Endothelial cell of umbilical vein (primary cell): ENCODE data around the gene KDM4D. TPM values are rescaled to one million over a fixed set of nuclear protein-coding genes. Genes with fewer than 3 reads are reported as not detected.
"Not testable (repeated sequence)": the region's sequence is repeated elsewhere in the genome, so short reads cannot be mapped to it uniquely, and the experiment has no call there.

Experiments
- BruUV-seq: library from RNA; stranded (reverse); fragments of 400-500 nt; replicated peaks from 2 replicates; lab custom pipeline; 2021; lab: Mats Ljungman, UMichigan
- CTCF ChIA-PET: fragments of 300-600, 350-600 bp; sonication (Branson Sonifier 250); formaldehyde crosslinking; loops from one replicate; lab custom pipeline; 2021; ENCODE audit warnings: antibody characterized with exemption, inconsistent platforms; lab: Charles Lee
- POLR2A ChIA-PET: fragments of 300-600, 350-600 bp; sonication (Branson Sonifier 250); formaldehyde crosslinking; loops from one replicate; lab custom pipeline; 2021; ENCODE audit warnings: antibody characterized with exemption, inconsistent platforms; lab: Charles Lee
- DNase-seq: peaks from one replicate; pipeline ENCODE4 v3.0.0-alpha.2; 2011; ENCODE audit warnings: low read depth, low spot score
- FAIRE-seq: peaks from 2 replicates; lab custom pipeline; 2011; peaks lifted over from hg19 to GRCh38; lab: Jason Lieb, UNC
- H2AFZ ChIP-seq: 2 replicates; pipeline ENCODE4 v1.6.0; 2012; ENCODE audit warnings: low read depth, low read length, control low read depth, inconsistent platforms
- H3K27ac ChIP-seq: 2 replicates; pipeline ENCODE4 v1.5.1; 2011; ENCODE audit warnings: low read depth, mild to moderate bottlenecking, control low read depth, low read length, moderate library complexity; ENCODE audit not compliant: insufficient read depth
- H3K27me3 ChIP-seq, 2 experiments: 2 replicates each; pipeline versions ENCODE4 v1.6.0 to v1.6.1; 2011; ENCODE audit warnings: low read length in 2 of 2, mixed read lengths in 1 of 2; ENCODE audit not compliant: control insufficient read depth in 2 of 2, insufficient read depth in 2 of 2
- H3K36me3 ChIP-seq, 2 experiments: 2 replicates in 1 of 2; 3 replicates in 1 of 2; pipeline ENCODE4 v1.5.1; 2011; ENCODE audit warnings: low read length in 2 of 2, mild to moderate bottlenecking in 1 of 2, moderate library complexity in 1 of 2; ENCODE audit not compliant: control insufficient read depth in 2 of 2, insufficient read depth in 2 of 2; ENCODE audit errors: extremely low read depth in 1 of 2
- H3K4me1 ChIP-seq: 3 replicates; pipeline ENCODE4 v1.5.1; 2011; ENCODE audit warnings: mild to moderate bottlenecking, low read length; ENCODE audit not compliant: control insufficient read depth, insufficient read depth; ENCODE audit errors: extremely low read depth
- H3K4me2 ChIP-seq: 2 replicates; pipeline ENCODE4 v1.6.1; 2011; ENCODE audit warnings: low read length, control low read depth, mixed read lengths; ENCODE audit not compliant: insufficient read depth
- H3K4me3 ChIP-seq, 3 experiments: fragments of 200-600 bp in 1 of 3; sonication (generic), shearing (Covaris generic) in 1 of 3; replicated peaks in 1 of 3; 2 replicates each; pipeline ENCODE4 v1.5.1; 2011 to 2016; ENCODE audit warnings: control low read depth in 3 of 3, low read length in 3 of 3, mild to moderate bottlenecking in 2 of 3, inconsistent platforms in 1 of 3, low read depth in 1 of 3, moderate library complexity in 1 of 3; ENCODE audit not compliant: insufficient read depth in 1 of 3
- H3K79me2 ChIP-seq: 2 replicates; pipeline ENCODE4 v1.6.0; 2012; ENCODE audit warnings: low read length, inconsistent platforms; ENCODE audit not compliant: control insufficient read depth, insufficient read depth
- H3K9ac ChIP-seq: replicated peaks from 2 replicates; pipeline ENCODE3; 2011; ENCODE audit warnings: low read length, control low read depth; ENCODE audit not compliant: insufficient read depth; ENCODE audit errors: extremely low read depth
- H3K9me1 ChIP-seq: replicated peaks from 3 replicates; pipeline ENCODE4 v1.6.0; 2011; ENCODE audit warnings: mild to moderate bottlenecking, low read length; ENCODE audit not compliant: control insufficient read depth, insufficient read depth; ENCODE audit errors: extremely low read depth
- H3K9me3 ChIP-seq: replicated peaks from 2 replicates; pipeline ENCODE4 v1.5.1; 2012; ENCODE audit warnings: low read length, inconsistent platforms; ENCODE audit not compliant: control insufficient read depth, insufficient read depth
- H4K20me1 ChIP-seq: replicated peaks from 2 replicates; pipeline ENCODE3; 2011; ENCODE audit warnings: mild to moderate bottlenecking, low read length; ENCODE audit not compliant: control insufficient read depth, insufficient read depth; ENCODE audit errors: extremely low read depth
- EZH2 ChIP-seq: IDR thresholded peaks from 2 replicates; pipeline ENCODE4 v1.6.1; 2012; ENCODE audit warnings: borderline replicate concordance, low read depth, mild to moderate bottlenecking, moderate library complexity, low read length, inconsistent platforms; ENCODE audit not compliant: severe bottlenecking
- FOS ChIP-seq: IDR thresholded peaks from 2 replicates; pipeline ENCODE4 v1.6.1; 2011; ENCODE audit warnings: mild to moderate bottlenecking, low read length, moderate library complexity, borderline replicate concordance; ENCODE audit not compliant: insufficient read depth
- GATA2 ChIP-seq: IDR thresholded peaks from 2 replicates; pipeline ENCODE4 v1.7.0; 2011; ENCODE audit warnings: low read depth, mild to moderate bottlenecking, moderate library complexity, mixed read lengths, low read length; ENCODE audit not compliant: insufficient read length, insufficient read depth
- JUN ChIP-seq: IDR thresholded peaks from 2 replicates; pipeline ENCODE4 v1.6.1; 2011; ENCODE audit warnings: borderline replicate concordance, low read depth; ENCODE audit not compliant: insufficient read length, insufficient read depth
- MAX ChIP-seq: IDR thresholded peaks from 2 replicates; pipeline ENCODE4 v1.6.1; 2011; ENCODE audit not compliant: insufficient read depth, insufficient read length
- MYC ChIP-seq: IDR thresholded peaks from one replicate; pipeline ENCODE4 v1.6.1; 2011; ENCODE audit warnings: mild to moderate bottlenecking, low read depth, low read length
- POLR2A ChIP-seq: IDR thresholded peaks from 2 replicates; pipeline ENCODE4 v1.6.1; 2012; ENCODE audit warnings: low read depth, mild to moderate bottlenecking, control low read depth, low read length
- POLR2AphosphoS5 ChIP-seq: IDR thresholded peaks from 2 replicates; pipeline ENCODE4 v1.6.1; 2012; ENCODE audit warnings: low read depth, mild to moderate bottlenecking, control low read depth, low read length, moderate library complexity; ENCODE audit not compliant: insufficient read depth
- dilution Hi-C: fragments of 300-500 bp; cut with MboI; formaldehyde crosslinking; loops from one replicate; pipeline ENCODE4 v1.15.0; 2019; ENCODE audit warnings: low sequenced_read_pairs; ENCODE audit not compliant: extremely low pct_ligation_motif_present
- intact Hi-C: fragments of 100-400 bp; cut with micrococcal nuclease; formaldehyde crosslinking; loops from one replicate; pipeline ENCODE4 v1.10.0; 2022
- polyA plus RNA-seq, 4 experiments: library from polyadenylated mRNA; depleted of rRNA in 3 of 4; stranded (reverse) in 3 of 4; unstranded in 1 of 4; fragments of >200 nt; gene quantifications; 2 replicates each; pipeline versions ENCODE4 v1.2.1 to v1.2.3, GENCODE V29; 2011 to 2012; ENCODE audit warnings: missing spikeins in 1 of 4
- total RNA-seq: library from RNA; stranded (reverse); gene quantifications from 2 replicates; pipeline ENCODE4 v1.2.3, GENCODE V29; 2021
- TF ChIP-seq, protein P1 (sequence below), 2 donors: IDR thresholded peaks; 1 replicate in 1 of 2; 2 replicates in 1 of 2; pipeline ENCODE4 v1.5.1; 2011; ENCODE audit warnings: low read length in 2 of 2, mild to moderate bottlenecking in 2 of 2, moderate library complexity in 2 of 2, control low read depth in 1 of 2, inconsistent platforms in 1 of 2, low read depth in 1 of 2; ENCODE audit not compliant: insufficient read depth in 1 of 2; ENCODE audit errors: extremely low read depth in 1 of 2

Gene KDM4D
- total and polyA plus RNA-seq, 2 donors (not counting 3 experiments of a cell fraction or from before 2014, with no cell fraction given) = 1.0 to 1.3 TPM

DNA sequence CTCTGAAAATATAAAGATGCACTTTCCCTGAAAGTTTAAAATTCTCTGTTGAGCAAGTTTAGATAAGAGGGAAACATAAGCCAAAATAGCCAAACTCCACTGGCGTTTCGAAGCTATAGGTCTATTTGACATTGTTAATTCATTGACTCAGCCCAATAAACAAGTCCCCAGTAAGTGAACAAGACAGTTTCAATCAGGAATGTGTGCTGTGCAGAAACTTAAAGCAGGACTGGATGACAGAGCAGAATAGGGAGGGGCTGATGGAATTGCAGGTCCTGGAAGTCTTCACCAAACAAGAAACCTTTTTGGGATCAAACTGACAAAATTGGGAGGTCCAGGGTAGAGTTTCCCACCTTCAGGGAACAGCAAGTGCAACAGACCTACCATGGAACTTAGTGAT lies 42.6 kb downstream of the KDM4D start:
- Histone ChIP-seq H3K36me3 (no peaks in the 10 kb centered on the region), H2AFZ (no peak overlapping the region), H3K4me2 (no peak overlapping the region), H4K20me1 (no peaks in the 10 kb centered on the region), H3K27me3 (no peaks in the 10 kb centered on the region), H3K4me1 (no peaks in the 10 kb centered on the region), H3K4me3 (no peak overlapping the region), H3K9ac (no peak overlapping the region), H3K9me3 (no peaks in the 10 kb centered on the region), H3K79me2 (no peaks in the 10 kb centered on the region), H3K9me1 (no peaks in the 10 kb centered on the region), H3K27ac (no peak overlapping the region)
- ChIA-PET CTCF (interaction anchor here (0.6 kb wide), 1 partner anchor 21 kb away, joined by 3 read pairs; no protein-coding TSS in a partner anchor), POLR2A (no interaction called here)
- TF ChIP-seq GATA2 (no peak), FOS (no peak), EZH2 (no peak), MYC (no peak), MAX (no peak), JUN (no peak), POLR2A (no peak), POLR2AphosphoS5 (no peak)
- TF ChIP-seq, protein P1, sequence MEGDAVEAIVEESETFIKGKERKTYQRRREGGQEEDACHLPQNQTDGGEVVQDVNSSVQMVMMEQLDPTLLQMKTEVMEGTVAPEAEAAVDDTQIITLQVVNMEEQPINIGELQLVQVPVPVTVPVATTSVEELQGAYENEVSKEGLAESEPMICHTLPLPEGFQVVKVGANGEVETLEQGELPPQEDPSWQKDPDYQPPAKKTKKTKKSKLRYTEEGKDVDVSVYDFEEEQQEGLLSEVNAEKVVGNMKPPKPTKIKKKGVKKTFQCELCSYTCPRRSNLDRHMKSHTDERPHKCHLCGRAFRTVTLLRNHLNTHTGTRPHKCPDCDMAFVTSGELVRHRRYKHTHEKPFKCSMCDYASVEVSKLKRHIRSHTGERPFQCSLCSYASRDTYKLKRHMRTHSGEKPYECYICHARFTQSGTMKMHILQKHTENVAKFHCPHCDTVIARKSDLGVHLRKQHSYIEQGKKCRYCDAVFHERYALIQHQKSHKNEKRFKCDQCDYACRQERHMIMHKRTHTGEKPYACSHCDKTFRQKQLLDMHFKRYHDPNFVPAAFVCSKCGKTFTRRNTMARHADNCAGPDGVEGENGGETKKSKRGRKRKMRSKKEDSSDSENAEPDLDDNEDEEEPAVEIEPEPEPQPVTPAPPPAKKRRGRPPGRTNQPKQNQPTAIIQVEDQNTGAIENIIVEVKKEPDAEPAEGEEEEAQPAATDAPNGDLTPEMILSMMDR (IDR thresholded peaks at IDR 0.05; ENCODE audit: extremely low read depth in 1 of 2, insufficient read depth in 1 of 2, low read depth in 1 of 2, low read length in 2 of 2) = no peak
- dilution Hi-C loops (no loop called here), intact Hi-C loops (no loop called here)
- DNase-seq (no peak), FAIRE-seq (no peak)
- BruUV-seq = no TSS peak

GRCh38 chr11:95021468-95021867 lies 48.0 kb downstream of the KDM4D start:
- FAIRE-seq, H4K20me1 ChIP-seq, H3K36me3 ChIP-seq, H3K27ac ChIP-seq, H3K4me3 ChIP-seq, POLR2A ChIA-PET, dilution Hi-C loops, H3K9ac ChIP-seq, BruUV-seq, H3K9me3 ChIP-seq, H3K4me2 ChIP-seq, H3K27me3 ChIP-seq, H3K9me1 ChIP-seq, H3K79me2 ChIP-seq, intact Hi-C loops, CTCF ChIA-PET, DNase-seq, H2AFZ ChIP-seq, H3K4me1 ChIP-seq: not testable (repeated sequence)
